Transverse colon (tissue), 4 donors: ENCODE data around the gene C21orf91. TPM values are rescaled to one million over a fixed set of nuclear protein-coding genes. Genes with fewer than 3 reads are reported as not detected.

Source experiments
- DNase-seq: peaks from one replicate; pipeline ENCODE4 v3.0.0-alpha.2; 2019
- H3K27ac ChIP-seq, 4 donors: fragments of 200-600 bp; sonication (generic); 2 replicates each; pipeline ENCODE4 v1.5.1; 2016 to 2018; ENCODE audit warnings: inconsistent platforms in 4 of 4
- H3K27me3 ChIP-seq: fragments of 200-600 bp; sonication (generic); 2 replicates; pipeline ENCODE4 v1.5.1; 2017; ENCODE audit warnings: inconsistent platforms
- H3K36me3 ChIP-seq, 4 donors: fragments of 200-600 bp; sonication (generic); 2 replicates each; pipeline ENCODE4 v1.5.1; 2017 to 2019; ENCODE audit warnings: inconsistent platforms in 4 of 4
- H3K4me1 ChIP-seq, 4 donors: fragments of 200-600 bp; sonication (generic); 2 replicates each; pipeline ENCODE4 v1.5.1; 2017 to 2020; ENCODE audit warnings: inconsistent platforms in 4 of 4
- H3K4me3 ChIP-seq, 4 donors: fragments of 200-600 bp; sonication (generic); 1 replicate in 1 of 4; 2 replicates in 3 of 4; pipeline versions ENCODE4 v1.5.1 to v1.6.1; 2017 to 2019; ENCODE audit warnings: inconsistent platforms in 4 of 4
- H3K9me3 ChIP-seq, 2 donors: fragments of 200-600 bp; sonication (generic); 2 replicates each; pipeline ENCODE4 v1.5.1; 2017 to 2019; ENCODE audit warnings: inconsistent platforms in 2 of 2
- CTCF ChIP-seq, 5 experiments: fragments of 200-600 bp in 3 of 5; fragments of 450-650 bp in 2 of 5; sonication (generic) in 3 of 5; IDR thresholded peaks; 1 replicate in 2 of 5; 2 replicates in 3 of 5; pipeline ENCODE4 v1.5.1; 2016 to 2017; ENCODE audit warnings: antibody characterized with exemption in 5 of 5, inconsistent platforms in 3 of 5, mild to moderate bottlenecking in 2 of 5, moderate library complexity in 1 of 5
- EP300 ChIP-seq: sonication (generic); formaldehyde crosslinking; IDR thresholded peaks from one replicate; pipeline ENCODE4 v1.6.1; 2017; ENCODE audit warnings: antibody characterized with exemption, low read depth
- POLR2A ChIP-seq: fragments of 450-650 bp; IDR thresholded peaks from one replicate; pipeline ENCODE4 v1.6.1; 2016; ENCODE audit warnings: antibody characterized with exemption, mild to moderate bottlenecking, moderate library complexity
- POLR2AphosphoS5 ChIP-seq, 3 donors: sonication (generic); formaldehyde crosslinking; IDR thresholded peaks; one replicate each; pipeline ENCODE4 v1.6.1; 2016; ENCODE audit warnings: antibody characterized with exemption in 3 of 3
- WGBS, 2 donors: methylation state at CpG; one replicate each; pipeline ENCODE4 v1.1.5; 2018; ENCODE audit warnings: low coverage in 1 of 2; 5-methylcytosine and 5-hydroxymethylcytosine counted together
- in situ Hi-C, 4 donors: fragments of 200-750 bp; cut with MboI; loops; one replicate each; pipeline versions ENCODE4 v1.15.0 to v1.15.1; 2017; ENCODE audit warnings: low sequenced_read_pairs in 3 of 4, low pct_ligation_motif_present in 1 of 4, low pct_unique_long_range_greater_than_20kb in 1 of 4
- intact Hi-C: fragments of 100-400 bp; cut with DNase I; formaldehyde crosslinking; loops from one replicate; pipeline ENCODE4 v1.15.1; 2023; ENCODE audit warnings: low total_unique reads
- total RNA-seq, 4 donors: library from RNA; depleted of rRNA; stranded (reverse); fragments of >200 nt; gene quantifications; one replicate each; pipeline ENCODE4 v1.1.0, GENCODE V29; 2016

C21orf91 gene
- total RNA-seq, 4 donors from 2014 or later: 3.2 to 10.8 (median 5.6) TPM

GRCh38 chr21:17746920-17747319 lies 72.2 kb downstream of the C21orf91 start:
- Histone ChIP-seq H3K27me3 (no peaks in the 10 kb centered on the region), H3K4me1 (no peaks in the 10 kb centered on the region), H3K27ac (no peak overlapping the region), H3K36me3 (no peaks in the 10 kb centered on the region), H3K9me3 (no peaks in the 10 kb centered on the region), H3K4me3 (no peak overlapping the region)
- intact Hi-C loops: no loop called here
- TF ChIP-seq POLR2A: no peak
- no peak for TF ChIP-seq POLR2AphosphoS5 (IDR thresholded peaks at IDR 0.05)
- no peak for TF ChIP-seq EP300
- TF ChIP-seq CTCF (IDR thresholded peaks at IDR 0.05): no peak
- in situ Hi-C loops: no loop called here
- 40 to 49% methylated on average over 2 of the region's 2 CpGs for WGBS, 2 donors
- no peak for DNase-seq

- 80 to 87% methylated on average over 6 of the region's 6 CpGs for WGBS, 2 donors
- TF ChIP-seq EP300 (no peak), POLR2A (no peak), POLR2AphosphoS5 (IDR thresholded peaks at IDR 0.05) (no peak), CTCF (IDR thresholded peaks at IDR 0.05) (no peak)
- no peak for DNase-seq
- in situ Hi-C loops: no loop called here
- Histone ChIP-seq H3K27ac (no peak overlapping the region), H3K4me1 (no peaks in the 10 kb centered on the region), H3K36me3 (no peaks in the 10 kb centered on the region), H3K4me3 (no peak overlapping the region), H3K27me3 (no peaks in the 10 kb centered on the region), H3K9me3 (no peaks in the 10 kb centered on the region)
- intact Hi-C loops: no loop called here
Observed at GRCh38 chr21:17745086-17745485, 74.1 kb downstream of the C21orf91 start.

GRCh38 chr21:17742940-17743592 lies 76.1 kb downstream of the C21orf91 start:
- Histone ChIP-seq H3K27ac (no peak overlapping the region), H3K9me3 (no peaks in the 10 kb centered on the region), H3K4me3 (no peak overlapping the region), H3K4me1 (no peaks in the 10 kb centered on the region), H3K36me3 (no peaks in the 10 kb centered on the region), H3K27me3 (no peaks in the 10 kb centered on the region)
- DNase-seq: no peak
- intact Hi-C loops: no loop called here
- no peak for TF ChIP-seq POLR2AphosphoS5 (IDR thresholded peaks at IDR 0.05)
- TF ChIP-seq CTCF (IDR thresholded peaks at IDR 0.05): no peak
- no peak for TF ChIP-seq POLR2A
- no peak for TF ChIP-seq EP300
- in situ Hi-C loops: no loop called here
- WGBS, 2 donors: 63 to 68% methylated on average over 2 of the region's 2 CpGs

GRCh38 chr21:17742181-17742580 lies 77.0 kb downstream of the C21orf91 start:
- TF ChIP-seq POLR2A: no peak
- no peak for TF ChIP-seq POLR2AphosphoS5 (IDR thresholded peaks at IDR 0.05)
- no peak for TF ChIP-seq CTCF (IDR thresholded peaks at IDR 0.05)
- no peak for TF ChIP-seq EP300
- Histone ChIP-seq H3K27ac (no peak overlapping the region), H3K4me3 (no peak overlapping the region), H3K4me1 (no peaks in the 10 kb centered on the region), H3K36me3 (no peaks in the 10 kb centered on the region), H3K9me3 (no peaks in the 10 kb centered on the region), H3K27me3 (no peaks in the 10 kb centered on the region)
- no peak for DNase-seq
- intact Hi-C loops: no loop called here
- in situ Hi-C loops: no loop called here

Other genes with a start within 250 kb of the C21orf91 start
- 100 to 1,000 TPM in 1 of 4 donors, 10 to 100 TPM in 3; 26.9 to 152 (median 45.3) TPM for gene BTG3, start 206.5 kb downstream of the C21orf91 start, total RNA-seq